K562 (cell line): Measurements from ENCODE around the gene EDEM1. TPM values are rescaled to one million over a fixed set of nuclear protein-coding genes. Genes with fewer than 3 reads are reported as not detected.

Experiments used
- ATAC-seq: fragments of 200-7000 bp; cut with Tn5 transposase; 3 replicates; pipeline ENCODE4 v1.9.1; 2020; ENCODE audit warnings: moderate library complexity
- BruUV-seq: library from RNA; stranded (reverse); fragments of 400-500 nt; replicated peaks from 2 replicates; lab custom pipeline; 2021; lab: Mats Ljungman, UMichigan
- CTCF ChIA-PET: fragments of 300-600 bp; formaldehyde crosslinking; extraction: SDS; loops from one replicate; lab custom pipeline; 2021; ENCODE audit warnings: low intra/inter-chr PET ratio; lab: Yijun Ruan, JAX
- POLR2A ChIA-PET: fragments of 300-600, 350-650 bp; sonication (Branson Sonifier 250); formaldehyde crosslinking; extraction: SDS; loops from one replicate; lab custom pipeline; 2021; ENCODE audit warnings: antibody characterized with exemption, inconsistent platforms; lab: Yijun Ruan, JAX
- DNase-seq, 4 experiments: peaks; one replicate each; pipeline versions ENCODE4 v3.0.0 to v3.0.0-alpha.2; 2011 to 2018; ENCODE audit warnings: low spot score in 3 of 4, mixed read lengths in 3 of 4; ENCODE audit errors: extremely low read depth in 1 of 4
- FAIRE-seq: peaks from 2 replicates; lab custom pipeline; 2011; peaks lifted over from hg19 to GRCh38; lab: Jason Lieb, UNC
- H2AFZ ChIP-seq: 2 replicates; pipeline ENCODE4 v1.6.0; 2011; ENCODE audit warnings: low read depth, low read length, control low read depth, inconsistent platforms
- H3K27ac ChIP-seq: fragments of 200-600 bp; 3 replicates; pipeline ENCODE4 v1.8.0; 2011; ENCODE audit warnings: low read depth, mild to moderate bottlenecking, control low read depth, inconsistent platforms, low read length, moderate library complexity, mixed read lengths; ENCODE audit errors: extremely low read depth
- H3K27me3 ChIP-seq, 2 experiments: fragments of 300-600 bp in 1 of 2; 2 replicates in 1 of 2; 3 replicates in 1 of 2; pipeline versions ENCODE4 v1.6.0 to v1.8.0; 2011; ENCODE audit warnings: inconsistent platforms in 2 of 2, low read length in 2 of 2, mild to moderate bottlenecking in 1 of 2, mixed read lengths in 1 of 2, moderate library complexity in 1 of 2; ENCODE audit not compliant: control insufficient read depth in 2 of 2, insufficient read depth in 2 of 2
- H3K36me3 ChIP-seq: fragments of 300-600 bp; 3 replicates; pipeline ENCODE4 v1.8.0; 2011; ENCODE audit warnings: mild to moderate bottlenecking, low read length, inconsistent platforms; ENCODE audit not compliant: control insufficient read depth, insufficient read depth
- H3K4me1 ChIP-seq, 2 experiments: fragments of 200-600 bp in 1 of 2; replicated peaks in 1 of 2; 2 replicates in 1 of 2; 3 replicates in 1 of 2; pipeline versions ENCODE4 v1.5.1 to v1.8.0; 2011; ENCODE audit warnings: inconsistent platforms in 2 of 2, low read length in 2 of 2, mild to moderate bottlenecking in 1 of 2, mixed read lengths in 1 of 2, moderate library complexity in 1 of 2; ENCODE audit not compliant: control insufficient read depth in 2 of 2, insufficient read depth in 2 of 2
- H3K4me2 ChIP-seq: 2 replicates; pipeline ENCODE4 v1.6.1; 2011; ENCODE audit warnings: low read length, control low read depth, inconsistent platforms, mixed read lengths; ENCODE audit not compliant: insufficient read depth
- H3K4me3 ChIP-seq: fragments of 200-600 bp; sonication (generic), shearing (Covaris generic); 2 replicates; pipeline ENCODE4 v1.5.1; 2016; ENCODE audit warnings: control low read depth, inconsistent platforms
- H3K79me2 ChIP-seq: fragments of 200-600 bp; 3 replicates; pipeline ENCODE4 v1.8.0; 2011; ENCODE audit warnings: low read length, inconsistent platforms; ENCODE audit not compliant: control insufficient read depth, insufficient read depth
- H3K9ac ChIP-seq, 2 experiments: 2 replicates each; pipeline versions ENCODE4 v1.6.0 to v1.6.1; 2011; ENCODE audit warnings: low read depth in 2 of 2, low read length in 2 of 2, control low read depth in 1 of 2, inconsistent platforms in 1 of 2, mild to moderate bottlenecking in 1 of 2, mixed read lengths in 1 of 2; ENCODE audit not compliant: insufficient read depth in 1 of 2
- H3K9me1 ChIP-seq: one replicate; pipeline ENCODE4 v1.6.0; 2011; ENCODE audit warnings: inconsistent platforms, mild to moderate bottlenecking, low read length, moderate library complexity; ENCODE audit not compliant: control insufficient read depth, insufficient read depth
- H3K9me3 ChIP-seq: replicated peaks from 2 replicates; pipeline ENCODE4 v1.5.1; 2011; ENCODE audit warnings: low read depth, low read length, inconsistent platforms; ENCODE audit not compliant: control insufficient read depth, insufficient read depth
- H4K20me1 ChIP-seq: replicated peaks from 2 replicates; pipeline ENCODE4 v1.6.1; 2011; ENCODE audit warnings: low read length, inconsistent platforms, mixed read lengths; ENCODE audit not compliant: control insufficient read depth, insufficient read depth
- BRF2 ChIP-seq: IDR thresholded peaks from 3 replicates; pipeline ENCODE4 v1.6.1; 2011; ENCODE audit warnings: borderline replicate concordance, mild to moderate bottlenecking; ENCODE audit not compliant: insufficient read length, insufficient read depth
- DNMT1 ChIP-seq: fragments of 450-650 bp; IDR thresholded peaks from 2 replicates; pipeline ENCODE4 v1.6.1; 2016; ENCODE audit warnings: antibody characterized with exemption, mild to moderate bottlenecking
- GATAD2A ChIP-seq: fragments of 450-650 bp; IDR thresholded peaks from 2 replicates; pipeline ENCODE4 v1.6.1; 2017
- IFI16 ChIP-seq: fragments of 250-450 bp; sonication (Bioruptor Pico); IDR thresholded peaks from 2 replicates; pipeline ENCODE4 v2.1.2; 2022; ENCODE audit warnings: mild to moderate bottlenecking, inconsistent platforms
- MAZ ChIP-seq, 2 experiments: fragments of 450-650 bp in 1 of 2; sonication (generic) in 1 of 2; formaldehyde crosslinking; IDR thresholded peaks in 1 of 2; conservative IDR thresholded peaks in 1 of 2; 2 replicates each; pipeline versions ENCODE4 v1.4.0 to v1.5.0; 2020; ENCODE audit warnings: mild to moderate bottlenecking in 1 of 2, missing genetic modification reagents in 1 of 2
- ZFP91 ChIP-seq: sonication (generic); formaldehyde crosslinking; IDR thresholded peaks from 2 replicates; pipeline ENCODE4 v1.8.0; 2022; ENCODE audit warnings: mild to moderate bottlenecking, missing genetic modification reagents
- ZNF143 ChIP-seq: sonication (generic); formaldehyde crosslinking; IDR thresholded peaks from 2 replicates; pipeline ENCODE4 v1.9.0; 2022; ENCODE audit warnings: mild to moderate bottlenecking, missing genetic modification reagents
- ZNF655 ChIP-seq: fragments of 250-450 bp; sonication (Bioruptor Pico); IDR thresholded peaks from 2 replicates; pipeline ENCODE4 v1.5.0; 2021
- WGBS: fragments of 100-300 bp; shearing (Covaris generic); methylation state at CpG from one replicate; pipeline ENCODE4 v1.1.6; 2016; ENCODE audit warnings: low coverage, mixed read lengths; ENCODE audit not compliant: insufficient coverage; ENCODE audit errors: missing lambda C conversion rate; 5-methylcytosine and 5-hydroxymethylcytosine counted together
- in situ Hi-C: fragments of 300-500 bp; cut with MboI; formaldehyde crosslinking; loops from 4 replicates; pipeline ENCODE4 v1.15.0; 2018; ENCODE audit warnings: inconsistent platforms, mixed read lengths
- intact Hi-C: fragments of 100-400 bp; cut with micrococcal nuclease; formaldehyde crosslinking; loops from 2 replicates; pipeline ENCODE4 v1.14.2; 2022
- polyA plus RNA-seq, 8 experiments: library from polyadenylated mRNA; depleted of rRNA in 4 of 8; stranded (reverse) in 5 of 8; unstranded in 3 of 8; fragments of >200 nt; fragmentation: Nextera tagmentation in 2 of 8; fragmentation: Illumina TruSeq in 1 of 8; extraction: Ambion mirVana in 2 of 8; extraction: Trizol in 1 of 8; gene quantifications; 2 replicates each; pipeline versions ENCODE4 v1.2.1 to v1.2.3, GENCODE V29; 2011 to 2014; ENCODE audit warnings: inconsistent platforms in 1 of 8, missing spikeins in 1 of 8
- total RNA-seq, 7 experiments: library from RNA; depleted of rRNA in 6 of 7; stranded (reverse); fragments of >200 nt in 6 of 7; fragmentation: Illumina TruSeq in 2 of 7; extraction: Trizol in 2 of 7; gene quantifications; 2 replicates each; pipeline versions ENCODE4 v1.2.1 to v1.2.3, GENCODE V29; 2011 to 2021; ENCODE audit warnings: low replicate concordance in 1 of 7
- TF ChIP-seq, protein P1 (sequence below): fragments of 450-650 bp; IDR thresholded peaks from 2 replicates; pipeline ENCODE4 v1.6.1; 2016; ENCODE audit warnings: borderline replicate concordance

EDEM1 gene
- total and polyA plus RNA-seq, 9 of the 15 experiments (the other 6 are each of a cell fraction or from before 2014, with no cell fraction given) = 6.2 to 36.7 (median 14.3) TPM

- CTCF ChIA-PET = no interaction called here
- intact Hi-C loops = no loop called here
- Histone ChIP-seq H3K9me3 (no peaks in the 10 kb centered on the region), H3K4me1 (peaks cover 0 to 3% of the 10 kb centered on the region in 2 experiments; a peak in 2 of 5 replicates), H3K79me2 (no peaks in the 10 kb centered on the region), H3K27ac (no peak overlapping the region), H3K9ac (no peak overlapping the region), H3K4me2 (no peak overlapping the region), H3K27me3 (no peaks in the 10 kb centered on the region), H3K36me3 (peaks cover 54% of the 10 kb centered on the region), H3K9me1 (no peaks in the 10 kb centered on the region), H2AFZ (no peak overlapping the region), H3K4me3 (no peak overlapping the region), H4K20me1 (no peaks in the 10 kb centered on the region)
- FAIRE-seq (no peak), ATAC-seq (no peak), DNase-seq (no peak)
- TF ChIP-seq, protein P1, sequence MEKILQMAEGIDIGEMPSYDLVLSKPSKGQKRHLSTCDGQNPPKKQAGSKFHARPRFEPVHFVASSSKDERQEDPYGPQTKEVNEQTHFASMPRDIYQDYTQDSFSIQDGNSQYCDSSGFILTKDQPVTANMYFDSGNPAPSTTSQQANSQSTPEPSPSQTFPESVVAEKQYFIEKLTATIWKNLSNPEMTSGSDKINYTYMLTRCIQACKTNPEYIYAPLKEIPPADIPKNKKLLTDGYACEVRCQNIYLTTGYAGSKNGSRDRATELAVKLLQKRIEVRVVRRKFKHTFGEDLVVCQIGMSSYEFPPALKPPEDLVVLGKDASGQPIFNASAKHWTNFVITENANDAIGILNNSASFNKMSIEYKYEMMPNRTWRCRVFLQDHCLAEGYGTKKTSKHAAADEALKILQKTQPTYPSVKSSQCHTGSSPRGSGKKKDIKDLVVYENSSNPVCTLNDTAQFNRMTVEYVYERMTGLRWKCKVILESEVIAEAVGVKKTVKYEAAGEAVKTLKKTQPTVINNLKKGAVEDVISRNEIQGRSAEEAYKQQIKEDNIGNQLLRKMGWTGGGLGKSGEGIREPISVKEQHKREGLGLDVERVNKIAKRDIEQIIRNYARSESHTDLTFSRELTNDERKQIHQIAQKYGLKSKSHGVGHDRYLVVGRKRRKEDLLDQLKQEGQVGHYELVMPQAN = no peak
- TF ChIP-seq GATAD2A (no peak), BRF2 (no peak), IFI16 (CRISPR knock-in tag) (no peak), ZNF655 (CRISPR knock-in tag) (no peak), MAZ (CRISPR knock-in tag; conservative IDR thresholded peaks at IDR 0.05 in 1 of 2, IDR thresholded peaks at IDR 0.05 in 1 of 2) (no peak), ZNF143 (CRISPR knock-in tag) (no peak), DNMT1 (no peak), ZFP91 (no peak)
- 68% methylated on average over 9 of the region's 9 CpGs for WGBS
- no TSS peak for BruUV-seq
- POLR2A ChIA-PET = interaction anchor here (1.0 to 2.0 kb wide), 3 partner anchors 14 to 20 kb away, joined by 3 to 6 read pairs (median 4); no protein-coding TSS in a partner anchor
- in situ Hi-C loops = no loop called here
Observed at GRCh38 chr3:5217824-5218595, 30.5 kb downstream of the EDEM1 start.
